ENCODE measurements around the gene RIMS4. TPM values are rescaled to one million over a fixed set of nuclear protein-coding genes. Genes with fewer than 3 reads are reported as not detected.

RIMS4 gene
- total RNA-seq, 2 donors from 2014 or later = 0.47 to 1.5 TPM

- Histone ChIP-seq H3K36me3 (no peaks in the 10 kb centered on the region), H3K9me3 (no peaks in the 10 kb centered on the region), H3K27ac (peak overlapping the region in 1 of 2 donors; percentile 35), H3K4me1 (peaks cover 0 to 37% of the 10 kb centered on the region in 2 donors), H3K27me3 (no peaks in the 10 kb centered on the region), H3K4me3 (no peak overlapping the region)
- DNase-seq (ENCODE audit: low spot score) = no peak
- TF ChIP-seq CTCF (IDR thresholded peaks at IDR 0.05) = no peak
Observed at GRCh38 chr20:44723798-44724362, 86.5 kb downstream of the RIMS4 start.

- Histone ChIP-seq H3K27me3 (no peaks in the 10 kb centered on the region), H3K27ac (peak overlapping the region in 1 of 2 donors; percentile 35), H3K4me1 (peaks cover 0 to 35% of the 10 kb centered on the region in 2 donors), H3K9me3 (no peaks in the 10 kb centered on the region), H3K36me3 (no peaks in the 10 kb centered on the region), H3K4me3 (no peak overlapping the region)
- TF ChIP-seq CTCF (IDR thresholded peaks at IDR 0.05) = no peak
- no peak for DNase-seq (ENCODE audit: low spot score)
Observed at GRCh38 chr20:44723391-44723790, 87.0 kb downstream of the RIMS4 start.

GRCh38 chr20:44722990-44723389, 87.4 kb downstream of the RIMS4 start:
- no peaks in the 10 kb centered on the region for H3K9me3 ChIP-seq
- H3K27me3 ChIP-seq = no peaks in the 10 kb centered on the region
- H3K4me1 ChIP-seq = peaks cover 0 to 35% of the 10 kb centered on the region in 2 donors
- no peak overlapping the region for H3K4me3 ChIP-seq
- no peaks in the 10 kb centered on the region for H3K36me3 ChIP-seq
- DNase-seq (ENCODE audit: low spot score) = no peak
- TF ChIP-seq CTCF (IDR thresholded peaks at IDR 0.05) = no peak
- H3K27ac ChIP-seq = no peak overlapping the region

- H3K36me3 ChIP-seq = no peaks in the 10 kb centered on the region
- peak overlapping the region; percentile 66 to 87 for H3K27ac ChIP-seq
- no peaks in the 10 kb centered on the region for H3K9me3 ChIP-seq
- H3K4me1 ChIP-seq = peaks cover 0 to 37% of the 10 kb centered on the region in 2 donors
- no peak for DNase-seq (ENCODE audit: low spot score)
- no peak overlapping the region for H3K4me3 ChIP-seq
- no peaks in the 10 kb centered on the region for H3K27me3 ChIP-seq
- no peak for TF ChIP-seq CTCF (IDR thresholded peaks at IDR 0.05)
Observed at GRCh38 chr20:44721785-44722054, 88.6 kb downstream of the RIMS4 start.

GRCh38 chr20:44720997-44721784, 89.2 kb downstream of the RIMS4 start:
- Histone ChIP-seq H3K27ac (peak overlapping the region; percentile 66 to 87), H3K27me3 (no peaks in the 10 kb centered on the region), H3K36me3 (no peaks in the 10 kb centered on the region), H3K9me3 (no peaks in the 10 kb centered on the region), H3K4me3 (no peak overlapping the region), H3K4me1 (peaks cover 0 to 42% of the 10 kb centered on the region in 2 donors)
- peak; percentile 75 for DNase-seq (ENCODE audit: low spot score)
- no peak for TF ChIP-seq CTCF (IDR thresholded peaks at IDR 0.05)

Data from right atrium auricular region (tissue), 2 donors.